NB4 (cell line): Measurements from ENCODE around the gene ANXA3.

Experiments used
- DNase-seq: peaks from one replicate; pipeline ENCODE4 v3.0.0; 2010; ENCODE audit warnings: low read depth
- H3K4me3 ChIP-seq: one replicate; pipeline ENCODE4 v1.5.1; 2011; ENCODE audit warnings: mild to moderate bottlenecking, low read depth, low read length, moderate library complexity
- MAX ChIP-seq: IDR thresholded peaks from 2 replicates; pipeline ENCODE4 v1.6.1; 2011; ENCODE audit warnings: low read depth, low read length
- MYC ChIP-seq: IDR thresholded peaks from 2 replicates; pipeline ENCODE4 v1.6.1; 2011; ENCODE audit warnings: low read depth, low read length
- POLR2A ChIP-seq: IDR thresholded peaks from 2 replicates; pipeline ENCODE4 v1.6.1; 2011; ENCODE audit warnings: mild to moderate bottlenecking; ENCODE audit not compliant: insufficient read length; ENCODE audit errors: extremely low read depth
- TF ChIP-seq, protein P1 (sequence below): IDR thresholded peaks from one replicate; pipeline ENCODE4 v1.5.1; 2012; ENCODE audit warnings: low read depth, low read length

The ANXA3 gene

GRCh38 chr4:78568640-78569305, 17.2 kb downstream of the ANXA3 start:
- no peak for DNase-seq
- no peak for TF ChIP-seq MYC
- TF ChIP-seq, protein P1, sequence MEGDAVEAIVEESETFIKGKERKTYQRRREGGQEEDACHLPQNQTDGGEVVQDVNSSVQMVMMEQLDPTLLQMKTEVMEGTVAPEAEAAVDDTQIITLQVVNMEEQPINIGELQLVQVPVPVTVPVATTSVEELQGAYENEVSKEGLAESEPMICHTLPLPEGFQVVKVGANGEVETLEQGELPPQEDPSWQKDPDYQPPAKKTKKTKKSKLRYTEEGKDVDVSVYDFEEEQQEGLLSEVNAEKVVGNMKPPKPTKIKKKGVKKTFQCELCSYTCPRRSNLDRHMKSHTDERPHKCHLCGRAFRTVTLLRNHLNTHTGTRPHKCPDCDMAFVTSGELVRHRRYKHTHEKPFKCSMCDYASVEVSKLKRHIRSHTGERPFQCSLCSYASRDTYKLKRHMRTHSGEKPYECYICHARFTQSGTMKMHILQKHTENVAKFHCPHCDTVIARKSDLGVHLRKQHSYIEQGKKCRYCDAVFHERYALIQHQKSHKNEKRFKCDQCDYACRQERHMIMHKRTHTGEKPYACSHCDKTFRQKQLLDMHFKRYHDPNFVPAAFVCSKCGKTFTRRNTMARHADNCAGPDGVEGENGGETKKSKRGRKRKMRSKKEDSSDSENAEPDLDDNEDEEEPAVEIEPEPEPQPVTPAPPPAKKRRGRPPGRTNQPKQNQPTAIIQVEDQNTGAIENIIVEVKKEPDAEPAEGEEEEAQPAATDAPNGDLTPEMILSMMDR: no peak
- TF ChIP-seq MAX: no peak
- TF ChIP-seq POLR2A: no peak
- H3K4me3 ChIP-seq: no peak overlapping the region

GRCh38 chr4:78569306-78569821, 17.8 kb downstream of the ANXA3 start:
- no peak for DNase-seq
- H3K4me3 ChIP-seq: no peak overlapping the region
- TF ChIP-seq MAX (no peak), MYC (no peak), POLR2A (no peak)
- TF ChIP-seq, protein P1: no peak

DNA sequence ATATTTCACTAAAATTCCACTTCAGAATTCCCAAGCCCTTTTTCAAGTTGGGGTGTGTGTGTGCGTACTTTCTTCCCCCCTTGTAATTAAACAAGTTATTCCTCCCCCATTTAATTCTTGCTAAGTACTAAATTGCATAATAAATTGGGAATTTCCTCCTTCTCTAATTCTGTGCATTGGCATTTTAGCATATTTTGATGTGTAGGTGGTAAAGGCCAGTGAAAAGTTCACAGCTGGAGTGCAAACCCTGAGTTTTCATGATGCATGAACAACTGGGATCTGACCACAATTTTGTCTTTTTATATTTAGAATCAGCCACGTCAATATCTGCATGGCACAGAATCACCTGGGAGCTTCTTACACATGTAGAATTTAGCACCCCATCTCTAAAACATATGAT, 18.5 kb downstream of the ANXA3 start:
- no peak overlapping the region for H3K4me3 ChIP-seq
- TF ChIP-seq, protein P1: no peak
- TF ChIP-seq POLR2A (no peak), MYC (no peak), MAX (no peak)
- no peak for DNase-seq

- no peak for DNase-seq
- TF ChIP-seq POLR2A (no peak), MAX (no peak), MYC (no peak)
- TF ChIP-seq, protein P1: no peak
- H3K4me3 ChIP-seq: no peak overlapping the region
Observed at GRCh38 chr4:78571804-78572203, 20.2 kb downstream of the ANXA3 start.

DNA sequence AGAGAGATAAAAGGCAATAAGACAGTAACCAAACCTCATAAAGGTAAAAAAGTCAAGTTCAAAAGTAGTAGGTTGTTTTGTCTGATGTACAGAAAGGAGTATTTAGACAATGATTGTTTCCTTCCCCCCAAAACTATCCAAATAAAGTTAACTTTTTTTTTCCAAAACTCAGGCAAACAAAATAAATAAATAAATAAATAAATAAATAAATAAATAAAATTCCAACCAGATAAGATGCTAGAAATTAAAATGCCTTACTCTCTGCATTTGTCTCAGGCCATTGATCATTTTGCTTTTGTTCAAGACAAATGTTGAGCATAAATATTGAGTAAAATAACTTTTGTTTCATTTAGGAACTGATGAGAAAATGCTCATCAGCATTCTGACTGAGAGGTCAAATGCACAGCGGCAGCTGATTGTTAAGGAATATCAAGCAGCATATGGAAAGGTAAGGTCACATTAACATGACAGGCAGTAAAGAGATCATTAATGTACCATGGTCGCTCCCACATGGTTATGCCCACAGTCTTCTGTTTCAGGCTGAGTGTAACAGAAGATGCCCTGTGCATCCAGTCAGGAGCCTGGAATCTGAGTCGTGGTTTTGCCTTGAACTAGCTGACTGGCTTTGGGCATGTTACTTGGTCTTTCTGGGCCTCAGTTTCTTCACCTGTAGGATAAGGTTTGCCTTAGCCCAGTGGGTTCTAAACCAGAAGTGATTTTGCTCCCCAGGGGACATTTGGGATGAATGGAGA, 27.3 kb downstream of the ANXA3 start:
- TF ChIP-seq MAX (no peak), MYC (no peak), POLR2A (no peak)
- TF ChIP-seq, protein P1: no peak
- no peak for DNase-seq
- no peak overlapping the region for H3K4me3 ChIP-seq
